Mesenchymal stem cell (in vitro differentiated cells and primary cell): ENCODE measurements around the gene ADAMTS17.

Experiments used
- DNase-seq: peaks from one replicate; pipeline ENCODE4 v3.0.0-alpha.2; 2013
- H2AFZ ChIP-seq: one replicate; pipeline ENCODE4 v1.6.1; 2013; ENCODE audit warnings: low read depth, mild to moderate bottlenecking, control low read depth, inconsistent platforms, low read length, moderate library complexity
- H2AK5ac ChIP-seq: 2 replicates; pipeline ENCODE4 v1.6.1; 2013; ENCODE audit warnings: low read length, moderate library complexity, mild to moderate bottlenecking, inconsistent platforms; ENCODE audit not compliant: severe bottlenecking
- H2BK120ac ChIP-seq: one replicate; pipeline ENCODE4 v1.6.1; 2013; ENCODE audit warnings: low read depth, mild to moderate bottlenecking, inconsistent platforms, low read length, moderate library complexity
- H2BK12ac ChIP-seq, 2 experiments: one replicate each; pipeline ENCODE4 v1.6.1; 2013; ENCODE audit warnings: inconsistent platforms in 2 of 2, low read length in 2 of 2, mild to moderate bottlenecking in 2 of 2, moderate library complexity in 2 of 2, control low read depth in 1 of 2
- H2BK15ac ChIP-seq: one replicate; pipeline ENCODE4 v1.6.1; 2013; ENCODE audit warnings: mild to moderate bottlenecking, low read depth, inconsistent platforms; ENCODE audit not compliant: poor library complexity, severe bottlenecking
- H2BK5ac ChIP-seq: 2 replicates; pipeline ENCODE4 v1.6.1; 2013; ENCODE audit warnings: low read depth, mild to moderate bottlenecking, low read length, control low read depth, inconsistent platforms; ENCODE audit not compliant: poor library complexity, severe bottlenecking
- H3K14ac ChIP-seq, 2 experiments: one replicate each; pipeline ENCODE4 v1.6.1; 2013; ENCODE audit warnings: inconsistent platforms in 2 of 2, low read length in 2 of 2, control low read depth in 1 of 2, mild to moderate bottlenecking in 1 of 2, moderate library complexity in 1 of 2
- H3K18ac ChIP-seq, 2 experiments: one replicate each; pipeline ENCODE4 v1.6.1; 2013; ENCODE audit warnings: inconsistent platforms in 2 of 2, low read length in 2 of 2, control low read depth in 1 of 2, low read depth in 1 of 2, mild to moderate bottlenecking in 1 of 2
- H3K23ac ChIP-seq, 2 experiments: one replicate each; pipeline ENCODE4 v1.6.1; 2013; ENCODE audit warnings: inconsistent platforms in 2 of 2, low read length in 2 of 2, mild to moderate bottlenecking in 2 of 2, moderate library complexity in 2 of 2, control low read depth in 1 of 2
- H3K27ac ChIP-seq: 2 replicates; pipeline ENCODE4 v1.5.1; 2013; ENCODE audit warnings: mild to moderate bottlenecking, moderate library complexity, low read length, control low read depth, inconsistent platforms; ENCODE audit not compliant: poor library complexity, severe bottlenecking
- H3K27me3 ChIP-seq, 2 experiments: 2 replicates each; pipeline versions ENCODE4 v1.6.1 to v1.7.0; 2013; ENCODE audit warnings: low read length in 2 of 2, mild to moderate bottlenecking in 2 of 2, moderate library complexity in 2 of 2, control low read depth in 1 of 2, inconsistent platforms in 1 of 2; ENCODE audit not compliant: control insufficient read depth in 1 of 2, insufficient read depth in 1 of 2
- H3K36me3 ChIP-seq, 2 experiments: 2 replicates each; pipeline versions ENCODE4 v1.6.1 to v1.7.0; 2013; ENCODE audit warnings: low read length in 2 of 2, control low read depth in 1 of 2, inconsistent platforms in 1 of 2, low read depth in 1 of 2, mild to moderate bottlenecking in 1 of 2; ENCODE audit not compliant: insufficient read depth in 2 of 2, control insufficient read depth in 1 of 2
- H3K4ac ChIP-seq, 2 experiments: one replicate each; pipeline ENCODE4 v1.6.1; 2013; ENCODE audit warnings: inconsistent platforms in 2 of 2, low read length in 2 of 2, mild to moderate bottlenecking in 2 of 2, moderate library complexity in 2 of 2, control low read depth in 1 of 2, low read depth in 1 of 2
- H3K4me1 ChIP-seq: 2 replicates; pipeline ENCODE4 v1.6.1; 2013; ENCODE audit warnings: low read depth, low read length, control low read depth; ENCODE audit not compliant: control insufficient read depth, insufficient read depth
- H3K4me2 ChIP-seq: 2 replicates; pipeline ENCODE4 v1.6.1; 2013; ENCODE audit warnings: low read length, mild to moderate bottlenecking, inconsistent platforms; ENCODE audit not compliant: poor library complexity, severe bottlenecking
- H3K4me3 ChIP-seq, 2 experiments: 2 replicates each; pipeline versions ENCODE4 v1.5.1 to v1.7.0; 2013; ENCODE audit warnings: low read length in 2 of 2, mild to moderate bottlenecking in 2 of 2, control low read depth in 1 of 2, low read depth in 1 of 2; ENCODE audit not compliant: insufficient read depth in 1 of 2
- H3K79me1 ChIP-seq: replicated peaks from 2 replicates; pipeline ENCODE4 v1.6.1; 2013; ENCODE audit warnings: mild to moderate bottlenecking, control low read depth, low read length, inconsistent platforms; ENCODE audit not compliant: poor library complexity, severe bottlenecking
- H3K9ac ChIP-seq: 2 replicates; pipeline ENCODE4 v1.7.0; 2013; ENCODE audit warnings: mild to moderate bottlenecking, low read length, moderate library complexity
- H3K9me3 ChIP-seq: 2 replicates; pipeline ENCODE4 v1.7.0; 2013; ENCODE audit warnings: mild to moderate bottlenecking, low read length; ENCODE audit not compliant: control insufficient read depth
- H4K8ac ChIP-seq: one replicate; pipeline ENCODE4 v1.6.1; 2013; ENCODE audit warnings: inconsistent platforms, mild to moderate bottlenecking, low read length, moderate library complexity
- H4K91ac ChIP-seq: one replicate; pipeline ENCODE4 v1.6.1; 2013; ENCODE audit warnings: mild to moderate bottlenecking, low read length, inconsistent platforms
- WGBS: methylation state at CpG from one replicate; pipeline ENCODE4 v1.1.7; 2013; ENCODE audit warnings: mixed read lengths; 5-methylcytosine and 5-hydroxymethylcytosine counted together

Gene ADAMTS17

GRCh38 chr15:100201376-100202280 lies 140.1 kb downstream of the ADAMTS17 start:
- no peak overlapping the region for H2BK15ac ChIP-seq
- H2BK12ac ChIP-seq = no peak overlapping the region
- no peak overlapping the region for H3K27ac ChIP-seq
- H2BK120ac ChIP-seq = no peak overlapping the region
- no peak overlapping the region for H4K8ac ChIP-seq
- H4K91ac ChIP-seq = no peak overlapping the region
- H3K79me1 ChIP-seq = no peaks in the 10 kb centered on the region
- no peak overlapping the region for H3K23ac ChIP-seq
- no peaks in the 10 kb centered on the region for H3K9me3 ChIP-seq
- no peak overlapping the region for H3K14ac ChIP-seq
- H2AFZ ChIP-seq = no peak overlapping the region
- no peaks in the 10 kb centered on the region for H3K27me3 ChIP-seq
- no peak overlapping the region for H2AK5ac ChIP-seq
- H3K4me1 ChIP-seq = no peaks in the 10 kb centered on the region
- H3K9ac ChIP-seq = no peak overlapping the region
- no peak overlapping the region for H3K4ac ChIP-seq
- WGBS = 71% methylated on average over 16 of the region's 18 CpGs
- H3K4me3 ChIP-seq = no peak overlapping the region
- no peak overlapping the region for H3K4me2 ChIP-seq
- no peak overlapping the region for H2BK5ac ChIP-seq
- peak; percentile 1 for DNase-seq
- H3K18ac ChIP-seq = no peak overlapping the region
- no peaks in the 10 kb centered on the region for H3K36me3 ChIP-seq

GRCh38 chr15:100200287-100200880 lies 141.4 kb downstream of the ADAMTS17 start:
- H2BK12ac ChIP-seq = no peak overlapping the region
- H3K9me3 ChIP-seq = no peaks in the 10 kb centered on the region
- no peaks in the 10 kb centered on the region for H3K79me1 ChIP-seq
- 91% methylated on average over 22 of the region's 22 CpGs for WGBS
- no peak overlapping the region for H2AFZ ChIP-seq
- H3K27ac ChIP-seq = no peak overlapping the region
- H4K8ac ChIP-seq = no peak overlapping the region
- no peak overlapping the region for H2BK5ac ChIP-seq
- H3K9ac ChIP-seq = no peak overlapping the region
- H3K18ac ChIP-seq = no peak overlapping the region
- no peak overlapping the region for H3K4me2 ChIP-seq
- H3K14ac ChIP-seq = no peak overlapping the region
- no peaks in the 10 kb centered on the region for H3K27me3 ChIP-seq
- H3K4me1 ChIP-seq = no peaks in the 10 kb centered on the region
- H3K36me3 ChIP-seq = no peaks in the 10 kb centered on the region
- no peak overlapping the region for H2BK15ac ChIP-seq
- H3K4ac ChIP-seq = no peak overlapping the region
- no peak for DNase-seq
- H3K4me3 ChIP-seq = peak overlapping the region in 1 of 2 experiments; percentile 14
- H2AK5ac ChIP-seq = no peak overlapping the region
- no peak overlapping the region for H3K23ac ChIP-seq
- no peak overlapping the region for H4K91ac ChIP-seq
- no peak overlapping the region for H2BK120ac ChIP-seq

- DNase-seq = no peak
- Histone ChIP-seq H3K4me1 (no peaks in the 10 kb centered on the region), H2AK5ac (no peak overlapping the region), H3K9ac (no peak overlapping the region), H3K18ac (no peak overlapping the region), H3K27me3 (no peaks in the 10 kb centered on the region), H3K27ac (no peak overlapping the region), H3K4ac (no peak overlapping the region), H3K79me1 (no peaks in the 10 kb centered on the region), H3K23ac (no peak overlapping the region), H3K4me2 (no peak overlapping the region), H3K36me3 (no peaks in the 10 kb centered on the region), H3K14ac (no peak overlapping the region), H2BK15ac (no peak overlapping the region), H2BK12ac (no peak overlapping the region), H2BK120ac (no peak overlapping the region), H4K8ac (no peak overlapping the region), H4K91ac (no peak overlapping the region), H3K4me3 (no peak overlapping the region), H3K9me3 (no peaks in the 10 kb centered on the region), H2AFZ (no peak overlapping the region), H2BK5ac (no peak overlapping the region)
- 92% methylated on average over 17 of the region's 21 CpGs for WGBS
These were observed 142.0 kb downstream of the ADAMTS17 start for GRCh38 chr15:100199711-100200286.

- Histone ChIP-seq H4K91ac (no peak overlapping the region), H2AFZ (no peak overlapping the region)
These were observed 143.3 kb downstream of the ADAMTS17 start for GRCh38 chr15:100198442-100198841.

More at GRCh38 chr15:100198442-100198841, 143.3 kb downstream of the ADAMTS17 start:
- Histone ChIP-seq H3K36me3 (no peaks in the 10 kb centered on the region), H3K4me2 (no peak overlapping the region), H3K4ac (no peak overlapping the region), H3K27me3 (no peaks in the 10 kb centered on the region), H2AK5ac (no peak overlapping the region), H3K4me1 (no peaks in the 10 kb centered on the region), H3K23ac (no peak overlapping the region), H3K27ac (no peak overlapping the region), H3K18ac (no peak overlapping the region), H2BK5ac (no peak overlapping the region), H3K14ac (no peak overlapping the region), H3K9me3 (no peaks in the 10 kb centered on the region), H3K4me3 (no peak overlapping the region), H2BK15ac (no peak overlapping the region), H3K79me1 (no peaks in the 10 kb centered on the region), H2BK120ac (no peak overlapping the region), H3K9ac (no peak overlapping the region), H2BK12ac (no peak overlapping the region), H4K8ac (no peak overlapping the region)
- no peak for DNase-seq
- 59% methylated on average over 5 of the region's 5 CpGs for whole genome bisulfite sequencing
